Choroid plexus epithelial cell (primary cell): Measurements from ENCODE around the gene ATG4B.
A peak's percentile ranks its signal among the peaks of the same experiment; 100 is the strongest.

Experiments
- DNase-seq: peaks from one replicate; pipeline ENCODE4 v3.0.0-alpha.2; 2010; ENCODE audit warnings: low read depth
- H3K4me3 ChIP-seq: 2 replicates; pipeline ENCODE4 v1.5.1; 2011; ENCODE audit warnings: low read depth, mild to moderate bottlenecking, control low read depth, low read length, moderate library complexity
- CTCF ChIP-seq: conservative IDR thresholded peaks from 2 replicates; pipeline ENCODE4 v1.5.1; 2011; ENCODE audit warnings: low read depth, mild to moderate bottlenecking, control low read depth, inconsistent platforms, low read length, moderate library complexity

Gene ATG4B

DNA sequence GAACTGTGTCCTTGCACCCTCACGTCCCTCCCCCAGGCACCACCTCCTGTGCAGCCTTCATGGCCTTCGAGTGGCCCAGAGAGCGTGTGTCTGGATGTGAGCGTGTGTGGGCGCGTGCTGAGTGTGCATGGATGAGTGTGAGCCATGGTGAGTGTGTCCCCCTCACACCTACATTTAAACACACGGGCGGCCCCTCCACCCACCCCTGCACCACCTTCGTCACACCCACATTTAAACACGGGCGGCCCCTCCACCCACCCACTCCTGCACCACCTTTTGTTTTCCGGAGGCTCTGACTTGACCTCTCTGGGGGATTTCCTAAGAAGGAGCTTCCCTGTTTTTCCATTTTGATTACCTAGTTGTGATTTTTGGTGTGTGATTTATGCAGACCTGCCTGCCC is 31.3 kb downstream of the ATG4B start:
- no peak overlapping the region for H3K4me3 ChIP-seq
- no peak for DNase-seq
- no peak for TF ChIP-seq CTCF

- TF ChIP-seq CTCF: no peak
- no peak overlapping the region for H3K4me3 ChIP-seq
- DNase-seq: no peak
Measured at GRCh38 chr2:241670333-241671110, 33.0 kb downstream of the ATG4B start.

- DNase-seq: no peak
- H3K4me3 ChIP-seq: no peak overlapping the region
- no peak for TF ChIP-seq CTCF
Measured at GRCh38 chr2:241671457-241672240, 34.2 kb downstream of the ATG4B start.

- TF ChIP-seq CTCF: no peak
- no peak overlapping the region for H3K4me3 ChIP-seq
- no peak for DNase-seq
Measured at GRCh38 chr2:241672243-241673188, 35.0 kb downstream of the ATG4B start.

GRCh38 chr2:241673189-241673663 is 35.7 kb downstream of the ATG4B start:
- DNase-seq: no peak
- no peak for TF ChIP-seq CTCF
- H3K4me3 ChIP-seq: no peak overlapping the region

DNA sequence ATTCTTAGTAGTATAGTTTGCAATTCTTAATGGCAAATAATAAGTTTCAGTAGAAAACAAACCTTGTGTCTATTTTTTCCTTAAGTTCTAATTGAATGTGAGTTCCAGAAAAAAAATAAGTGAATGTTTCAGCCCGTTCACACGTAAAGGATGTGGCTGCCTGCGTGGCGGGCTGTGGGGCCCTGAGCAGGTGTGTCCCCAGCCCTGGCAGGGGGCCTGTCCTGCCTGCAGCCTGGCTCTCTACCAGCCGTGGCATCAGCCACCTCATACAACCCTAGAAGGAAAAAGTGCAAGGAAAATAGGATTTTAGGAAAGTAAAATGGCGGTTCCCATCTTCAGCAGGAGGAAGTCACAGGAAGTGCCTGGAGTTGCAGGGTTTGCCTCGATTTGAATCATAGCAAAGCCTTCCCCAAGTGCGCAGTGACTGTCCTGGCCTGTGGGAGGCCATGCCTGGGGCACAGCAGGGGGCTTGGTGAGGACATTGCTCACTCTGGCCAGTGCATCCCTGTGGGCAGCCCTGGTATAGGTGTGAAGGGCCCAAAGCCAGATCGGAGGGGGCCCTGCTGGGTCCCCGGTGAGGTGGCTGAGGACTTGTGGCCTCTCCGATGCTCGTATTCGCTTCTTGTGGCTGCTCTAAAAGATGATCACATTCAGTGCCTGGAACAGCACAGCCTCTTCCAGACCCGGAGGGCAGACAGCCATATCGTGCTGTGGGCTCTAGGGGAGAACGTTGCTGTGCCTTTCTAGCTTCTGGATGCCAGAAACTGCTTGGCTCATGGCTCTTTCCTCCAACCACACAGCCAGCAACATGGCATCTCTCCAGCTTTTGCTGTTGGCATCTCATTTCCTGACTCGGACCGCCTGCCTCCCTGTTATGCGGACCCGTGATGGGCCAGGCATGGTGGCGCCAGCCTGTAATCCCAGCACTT is 36.6 kb downstream of the ATG4B start:
- peak; percentile 29 for DNase-seq
- H3K4me3 ChIP-seq: no peak overlapping the region

More for the DNA sequence above, 36.6 kb downstream of the ATG4B start:
- peak; percentile 2 for TF ChIP-seq CTCF
